B cell (primary cell): ENCODE measurements around the gene PROM1. TPM values are rescaled to one million over a fixed set of nuclear protein-coding genes. Genes with fewer than 3 reads are reported as not detected.

ENCODE experiments used
- ATAC-seq: fragments of 200-7000 bp; cut with Tn5 transposase; one replicate; pipeline ENCODE4 v1.10.0; 2021; ENCODE audit warnings: low read depth, mild to moderate bottlenecking, moderate number of reproducible peaks, moderate library complexity
- CTCF ChIA-PET: fragments of 350-600 bp; sonication (Branson Sonifier 250); formaldehyde crosslinking; loops from one replicate; lab custom pipeline; 2021; ENCODE audit warnings: antibody characterized with exemption, inconsistent platforms; lab: Charles Lee
- POLR2A ChIA-PET: fragments of 350-600 bp; sonication (Branson Sonifier 250); formaldehyde crosslinking; loops from one replicate; lab custom pipeline; 2021; ENCODE audit warnings: antibody characterized with exemption; lab: Charles Lee
- DNase-seq: peaks from one replicate; pipeline ENCODE4 v3.0.0; 2013
- H2AFZ ChIP-seq: 2 replicates; pipeline ENCODE4 v1.6.1; 2012; ENCODE audit warnings: mild to moderate bottlenecking, low read depth, low read length; ENCODE audit not compliant: insufficient read depth, poor library complexity, severe bottlenecking
- H3K27ac ChIP-seq, 2 donors: 1 replicate in 1 of 2; 2 replicates in 1 of 2; pipeline ENCODE4 v1.5.1; 2012 to 2013; ENCODE audit warnings: low read length in 2 of 2, mild to moderate bottlenecking in 2 of 2, moderate library complexity in 1 of 2
- H3K27me3 ChIP-seq, 4 experiments: fragments of 200-600 bp in 1 of 4; sonication (generic) in 1 of 4; replicated peaks in 1 of 4; 1 replicate in 2 of 4; 2 replicates in 2 of 4; pipeline versions ENCODE4 v1.6.1 to v1.7.0; 2013 to 2016; ENCODE audit warnings: low read length in 3 of 4, mild to moderate bottlenecking in 2 of 4, mixed read lengths in 1 of 4, moderate library complexity in 1 of 4; ENCODE audit not compliant: insufficient read depth in 4 of 4, control insufficient read depth in 3 of 4; ENCODE audit errors: control extremely low read depth in 1 of 4
- H3K36me3 ChIP-seq, 2 experiments: replicated peaks in 1 of 2; 1 replicate in 1 of 2; 2 replicates in 1 of 2; pipeline versions ENCODE4 v1.6.1 to v1.7.1; 2013; ENCODE audit warnings: low read length in 1 of 2; ENCODE audit not compliant: insufficient read depth in 2 of 2, control insufficient read depth in 1 of 2; ENCODE audit errors: control extremely low read depth in 1 of 2, extremely low read depth in 1 of 2
- H3K4me1 ChIP-seq, 2 donors: fragments of 200-600 bp in 1 of 2; sonication (generic) in 1 of 2; 1 replicate in 1 of 2; 2 replicates in 1 of 2; pipeline versions ENCODE4 v1.5.1 to v1.6.1; 2013 to 2017; ENCODE audit warnings: low read length in 2 of 2; ENCODE audit not compliant: control insufficient read depth in 2 of 2, insufficient read depth in 2 of 2
- H3K4me2 ChIP-seq: replicated peaks from 2 replicates; pipeline ENCODE3; 2012; ENCODE audit warnings: mild to moderate bottlenecking, low read depth, low read length; ENCODE audit not compliant: poor library complexity, severe bottlenecking
- H3K4me3 ChIP-seq, 5 experiments: fragments of 200-600 bp in 1 of 5; sonication (generic) in 1 of 5; 1 replicate in 3 of 5; 2 replicates in 2 of 5; pipeline versions ENCODE4 v1.5.1 to v1.7.0; 2011 to 2016; ENCODE audit warnings: low read length in 4 of 5, mild to moderate bottlenecking in 4 of 5, low read depth in 2 of 5, control low read depth in 1 of 5, moderate library complexity in 1 of 5; ENCODE audit not compliant: insufficient read depth in 1 of 5; ENCODE audit errors: control extremely low read depth in 1 of 5, extremely low read depth in 1 of 5
- H3K79me2 ChIP-seq: fragments of 200-600 bp; sonication (generic); one replicate; pipeline ENCODE4 v1.6.0; 2016; ENCODE audit warnings: low read length; ENCODE audit not compliant: control insufficient read depth, insufficient read depth
- H3K9ac ChIP-seq: fragments of 200-600 bp; sonication (generic); 2 replicates; pipeline ENCODE4 v1.6.1; 2017; ENCODE audit warnings: mild to moderate bottlenecking, low read length, moderate library complexity
- H3K9me3 ChIP-seq, 3 donors: one replicate each; pipeline versions ENCODE4 v1.6.1 to v1.7.1; 2013; ENCODE audit warnings: low read length in 2 of 3; ENCODE audit not compliant: control insufficient read depth in 2 of 3, insufficient read depth in 1 of 3; ENCODE audit errors: control extremely low read depth in 1 of 3
- H4K20me1 ChIP-seq: 2 replicates; pipeline ENCODE4 v1.6.0; 2012; ENCODE audit warnings: mild to moderate bottlenecking, low read length; ENCODE audit not compliant: insufficient read depth, control insufficient read depth, poor library complexity, severe bottlenecking
- H3K27ac Mint-ChIP-seq: one replicate; pipeline ENCODE4 v1.8.0; 2021; ENCODE audit warnings: mixed read lengths
- H3K27me3 Mint-ChIP-seq: one replicate; pipeline ENCODE4 v1.8.0; 2021; ENCODE audit warnings: mixed read lengths
- H3K4me1 Mint-ChIP-seq: one replicate; pipeline ENCODE4 v1.8.0; 2021; ENCODE audit warnings: mixed read lengths
- H3K4me3 Mint-ChIP-seq: one replicate; pipeline ENCODE4 v1.8.0; 2021; ENCODE audit warnings: mixed read lengths
- H3K9me3 Mint-ChIP-seq: one replicate; pipeline ENCODE4 v1.8.0; 2022; ENCODE audit warnings: mixed read lengths; ENCODE audit not compliant: insufficient read depth
- CTCF ChIP-seq: fragments of 200-600 bp; IDR thresholded peaks from one replicate; pipeline ENCODE4 v1.8.0; 2022; ENCODE audit warnings: antibody characterized with exemption, mild to moderate bottlenecking
- EZH2 ChIP-seq: IDR thresholded peaks from 2 replicates; pipeline ENCODE4 v1.6.1; 2012; ENCODE audit warnings: borderline replicate concordance, low read depth, mild to moderate bottlenecking, moderate library complexity, low read length; ENCODE audit not compliant: insufficient read depth, poor library complexity, severe bottlenecking
- WGBS: methylation state at CpG from one replicate; pipeline ENCODE4 v1.1.5; 2013; ENCODE audit warnings: missing lambda C conversion rate; ENCODE audit not compliant: insufficient coverage; 5-methylcytosine and 5-hydroxymethylcytosine counted together
- intact Hi-C: fragments of 100-400 bp; cut with micrococcal nuclease; formaldehyde crosslinking; loops from one replicate; pipeline ENCODE4 v1.10.0; 2022
- polyA plus RNA-seq: library from polyadenylated mRNA; depleted of rRNA; stranded (reverse); fragments of >200 nt; gene quantifications from 2 replicates; pipeline ENCODE4 v1.2.3, GENCODE V29; 2012
- total RNA-seq, 2 donors: library from RNA; stranded (reverse); fragments of 120-200 nt in 1 of 2; gene quantifications; 1 replicate in 1 of 2; 2 replicates in 1 of 2; pipeline versions ENCODE4 v1.2.3 to v1.2.4, GENCODE V29; 2013 to 2022

The PROM1 gene
- total and polyA plus RNA-seq, 2 donors (not counting 1 experiment from before 2014, with no cell fraction given), result 0.04 TPM; not detected in 1

- Mint-ChIP-seq H3K27me3 (peaks cover 37% of the 10 kb centered on the region), H3K4me1 (no peaks in the 10 kb centered on the region), H3K27ac (no peak overlapping the region), H3K9me3 (peaks cover 2% of the 10 kb centered on the region), H3K4me3 (no peak overlapping the region)
- Histone ChIP-seq H3K9me3 (no peaks in the 10 kb centered on the region), H3K79me2 (no peaks in the 10 kb centered on the region), H3K4me1 (no peaks in the 10 kb centered on the region), H3K27ac (no peak overlapping the region), H3K36me3 (no peaks in the 10 kb centered on the region), H3K27me3 (peaks cover 0 to 14% (median 5%) of the 10 kb centered on the region in 4 experiments), H2AFZ (no peak overlapping the region), H3K9ac (no peak overlapping the region), H3K4me3 (no peak overlapping the region), H3K4me2 (no peak overlapping the region), H4K20me1 (no peaks in the 10 kb centered on the region)
- CTCF ChIA-PET, result no interaction called here
- DNase-seq (no peak), ATAC-seq (no peak)
- WGBS, result no CpG with 5 or more reads among the region's 3 CpGs
- intact Hi-C loops, result no loop called here
- POLR2A ChIA-PET, result no interaction called here
- TF ChIP-seq EZH2 (no peak), CTCF (no peak)
Observed at GRCh38 chr4:16075061-16075460, 8.8 kb downstream of the PROM1 start.

- Histone ChIP-seq H3K27me3 (peaks cover 0 to 4% (median 1%) of the 10 kb centered on the region in 4 experiments), H3K36me3 (no peaks in the 10 kb centered on the region), H3K9ac (no peak overlapping the region), H3K79me2 (no peaks in the 10 kb centered on the region), H3K9me3 (no peaks in the 10 kb centered on the region), H4K20me1 (no peaks in the 10 kb centered on the region), H3K27ac (no peak overlapping the region), H3K4me3 (no peak overlapping the region), H2AFZ (no peak overlapping the region), H3K4me2 (no peak overlapping the region), H3K4me1 (no peaks in the 10 kb centered on the region)
- no peak overlapping the region for H3K4me3 Mint-ChIP-seq
- H3K9me3 Mint-ChIP-seq, result peaks cover 2% of the 10 kb centered on the region
- intact Hi-C loops, result no loop called here
- ChIA-PET CTCF (no interaction called here), POLR2A (no interaction called here)
- H3K27me3 Mint-ChIP-seq, result peaks cover 21% of the 10 kb centered on the region
- no peak overlapping the region for H3K27ac Mint-ChIP-seq
- no peak for TF ChIP-seq CTCF
- TF ChIP-seq EZH2, result no peak
- ATAC-seq, result no peak
- no peaks in the 10 kb centered on the region for H3K4me1 Mint-ChIP-seq
- DNase-seq, result no peak
Observed at GRCh38 chr4:16072168-16072567, 11.7 kb downstream of the PROM1 start.
